ENCODE measurements around the gene CTRL. TPM values are rescaled to one million over a fixed set of nuclear protein-coding genes. Genes with fewer than 3 reads are reported as not detected.
A peak's percentile ranks its signal among the peaks of the same experiment; 100 is the strongest.
"Not testable (repeated sequence)": the region's sequence is repeated elsewhere in the genome, so short reads cannot be mapped to it uniquely, and the experiment has no call there.

Gene CTRL
- total RNA-seq, 3 donors from 2014 or later, result 0.61 to 2.3 (median 0.80) TPM

DNA sequence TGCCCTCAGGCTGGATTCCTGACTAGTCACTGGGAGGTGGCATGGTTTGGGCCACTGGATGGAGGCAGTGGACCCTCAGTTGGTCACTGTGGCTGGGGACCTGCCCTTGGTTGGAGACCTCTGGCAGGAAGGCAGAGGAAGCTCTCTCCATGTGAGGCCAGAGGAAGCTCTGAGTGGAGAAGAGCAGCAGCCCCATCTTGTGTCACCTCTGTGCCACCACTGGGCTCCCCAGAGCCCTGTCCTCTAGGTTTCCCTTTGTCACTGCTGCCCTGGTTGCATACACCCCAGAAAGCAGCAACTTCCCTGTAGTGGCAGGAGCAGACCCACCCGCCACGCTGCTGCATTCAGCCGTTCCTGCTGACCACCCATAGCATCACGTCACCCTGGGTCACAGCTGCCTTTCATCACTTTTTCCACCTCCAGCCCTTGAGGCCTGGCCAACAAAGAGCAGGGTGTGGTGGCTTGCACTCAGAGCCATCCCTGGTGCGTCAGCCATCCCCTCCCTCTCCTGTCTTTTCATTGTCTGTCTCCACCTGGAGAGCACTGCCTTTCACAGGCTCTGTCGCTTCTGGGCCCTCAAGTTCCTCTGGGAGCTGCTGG lies 11.9 kb downstream of the CTRL start:
- DNase-seq (no peak), ATAC-seq (no peak)
- TF ChIP-seq, protein P1, sequence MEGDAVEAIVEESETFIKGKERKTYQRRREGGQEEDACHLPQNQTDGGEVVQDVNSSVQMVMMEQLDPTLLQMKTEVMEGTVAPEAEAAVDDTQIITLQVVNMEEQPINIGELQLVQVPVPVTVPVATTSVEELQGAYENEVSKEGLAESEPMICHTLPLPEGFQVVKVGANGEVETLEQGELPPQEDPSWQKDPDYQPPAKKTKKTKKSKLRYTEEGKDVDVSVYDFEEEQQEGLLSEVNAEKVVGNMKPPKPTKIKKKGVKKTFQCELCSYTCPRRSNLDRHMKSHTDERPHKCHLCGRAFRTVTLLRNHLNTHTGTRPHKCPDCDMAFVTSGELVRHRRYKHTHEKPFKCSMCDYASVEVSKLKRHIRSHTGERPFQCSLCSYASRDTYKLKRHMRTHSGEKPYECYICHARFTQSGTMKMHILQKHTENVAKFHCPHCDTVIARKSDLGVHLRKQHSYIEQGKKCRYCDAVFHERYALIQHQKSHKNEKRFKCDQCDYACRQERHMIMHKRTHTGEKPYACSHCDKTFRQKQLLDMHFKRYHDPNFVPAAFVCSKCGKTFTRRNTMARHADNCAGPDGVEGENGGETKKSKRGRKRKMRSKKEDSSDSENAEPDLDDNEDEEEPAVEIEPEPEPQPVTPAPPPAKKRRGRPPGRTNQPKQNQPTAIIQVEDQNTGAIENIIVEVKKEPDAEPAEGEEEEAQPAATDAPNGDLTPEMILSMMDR (IDR thresholded peaks at IDR 0.05), result no peak
- no peak overlapping the region for H3K4me3 ChIP-seq
- H3K9me3 ChIP-seq, result no peaks in the 10 kb centered on the region
- H3K4me1 ChIP-seq (ENCODE audit: low read depth), result no peaks in the 10 kb centered on the region
- intact Hi-C loops (cut with DNase I, micrococcal nuclease), result loop anchor here in 1 of 2 donors (10.0 kb wide), 1 partner anchor 105 kb away; no protein-coding TSS in a partner anchor
- no peaks in the 10 kb centered on the region for H3K36me3 ChIP-seq (ENCODE audit: low read depth)

DNA sequence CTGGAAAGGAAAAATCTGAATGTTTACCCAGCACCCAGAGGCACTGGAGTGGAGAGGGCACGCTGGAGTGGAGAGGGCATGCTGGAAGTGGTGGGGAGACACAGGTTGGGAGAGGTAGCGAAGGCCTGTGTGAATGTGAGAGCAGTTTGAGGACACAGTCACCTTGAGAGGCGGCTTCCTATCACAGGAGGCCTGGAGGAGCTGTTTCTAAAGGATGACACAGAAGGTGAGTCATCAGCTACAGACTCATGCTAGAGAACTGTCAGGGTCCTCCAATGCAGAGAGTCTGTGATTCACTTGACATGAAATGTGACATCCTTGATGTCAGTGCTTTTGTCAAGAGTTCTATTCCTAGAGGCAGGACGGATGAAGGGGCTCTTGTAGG lies 13.8 kb downstream of the CTRL start:
- DNase-seq (no peak), ATAC-seq (peak; percentile 24)
- no peaks in the 10 kb centered on the region for H3K4me1 ChIP-seq (ENCODE audit: low read depth)
- TF ChIP-seq, protein P1 (IDR thresholded peaks at IDR 0.05), result no peak
- no peaks in the 10 kb centered on the region for H3K9me3 ChIP-seq
- H3K36me3 ChIP-seq (ENCODE audit: low read depth), result no peaks in the 10 kb centered on the region
- no peak overlapping the region for H3K4me3 ChIP-seq
- intact Hi-C loops (cut with DNase I, micrococcal nuclease), result no loop called here

DNA sequence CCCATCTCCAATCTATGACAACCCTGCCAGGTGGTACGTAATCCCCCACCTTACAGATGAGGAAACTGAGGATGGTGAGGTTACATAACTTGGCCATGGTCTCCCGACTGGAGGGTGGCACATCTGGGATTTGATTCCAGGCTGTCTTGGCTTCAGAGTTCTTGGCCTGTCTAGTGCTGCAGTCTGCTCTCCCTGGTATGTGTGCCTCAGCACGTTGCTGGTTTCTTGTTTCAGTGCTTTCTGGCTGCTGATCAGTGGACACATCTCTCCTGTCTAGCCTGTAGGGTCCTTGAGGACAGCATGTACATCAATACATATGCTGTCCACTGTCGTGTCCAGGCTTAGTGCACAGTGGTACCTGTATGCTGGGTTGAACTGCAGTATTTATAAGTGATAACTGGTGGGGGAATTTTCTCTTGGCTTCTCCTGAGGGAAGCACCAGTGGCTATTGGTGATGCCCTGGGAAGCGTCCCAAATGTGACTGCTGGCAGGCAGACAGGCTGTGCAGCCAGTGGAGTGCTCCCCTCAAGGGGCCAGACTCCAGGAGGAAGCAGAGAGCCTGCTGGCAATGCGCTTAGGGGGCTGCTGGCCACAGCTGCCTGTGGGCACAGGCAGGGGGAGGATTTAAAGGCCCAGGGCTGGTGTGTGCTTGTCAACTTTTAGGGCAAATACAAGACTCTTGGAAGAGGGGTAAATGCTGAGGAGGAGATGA lies 14.4 kb downstream of the CTRL start:
- Histone ChIP-seq H3K4me3 (no peak overlapping the region), H3K9me3 (no peaks in the 10 kb centered on the region), H3K4me1 (ENCODE audit: low read depth) (no peaks in the 10 kb centered on the region), H3K36me3 (ENCODE audit: low read depth) (no peaks in the 10 kb centered on the region)
- TF ChIP-seq, protein P1 (IDR thresholded peaks at IDR 0.05), result no peak
- DNase-seq (no peak), ATAC-seq (no peak)
- intact Hi-C loops (cut with DNase I, micrococcal nuclease), result no loop called here

DNA sequence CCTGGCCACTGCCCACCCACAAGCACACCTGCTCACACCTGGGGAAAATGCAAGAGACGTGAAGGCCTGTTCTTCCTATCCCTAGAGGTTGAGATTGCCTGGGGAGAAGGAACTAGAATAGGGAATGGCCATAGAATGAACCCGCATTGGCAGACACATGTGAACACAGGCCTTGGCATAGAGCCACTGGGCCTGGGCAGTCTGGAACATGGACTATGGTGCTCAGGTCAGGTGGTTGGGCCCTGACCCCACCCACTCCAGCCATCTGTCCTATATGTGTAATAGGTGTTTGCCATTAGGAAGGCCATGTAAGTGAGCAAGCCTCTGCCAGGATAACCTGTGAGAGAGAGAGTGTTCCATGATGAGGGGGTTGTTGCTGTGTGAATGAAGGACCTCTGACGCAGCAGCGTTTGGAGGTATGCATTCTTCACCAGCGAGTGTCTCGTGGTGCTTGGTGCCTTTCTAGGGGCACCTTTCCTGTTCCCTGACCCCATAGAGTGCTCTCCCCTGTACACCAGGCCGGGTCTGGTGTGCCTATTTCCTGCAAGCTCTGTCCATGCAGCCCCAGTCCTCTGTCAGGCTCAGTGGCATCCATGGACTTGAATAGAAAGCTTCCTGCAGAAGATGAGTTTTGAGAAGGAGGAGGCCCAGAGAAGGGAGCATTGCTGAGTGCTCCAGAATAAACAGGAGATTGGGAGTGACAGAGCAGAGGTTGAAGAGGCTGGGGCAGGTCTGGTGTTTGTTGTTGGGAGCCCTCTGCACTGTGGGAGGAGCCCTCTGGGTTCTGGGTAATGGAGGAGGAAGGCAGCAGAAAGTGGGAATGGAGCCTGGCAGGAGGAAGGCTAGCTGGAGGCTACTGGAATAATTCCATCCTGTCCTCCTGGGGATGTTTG lies 15.6 kb downstream of the CTRL start:
- peak; percentile 89 for ATAC-seq
- H3K36me3 ChIP-seq (ENCODE audit: low read depth), result no peaks in the 10 kb centered on the region
- intact Hi-C loops (cut with DNase I, micrococcal nuclease), result no loop called here

DNA sequence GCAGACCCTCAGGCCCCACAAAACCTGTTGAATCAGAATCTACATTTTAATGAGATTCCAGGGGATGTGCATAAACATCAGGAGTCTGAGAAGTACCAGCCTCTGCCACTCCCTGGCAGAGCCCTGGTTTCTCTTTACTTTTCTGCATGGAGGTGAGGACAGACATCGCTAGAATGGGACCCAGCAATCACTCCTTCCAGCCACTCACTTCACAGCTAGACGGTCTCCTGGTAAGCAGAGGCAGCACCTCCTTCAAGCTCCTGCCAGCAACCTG lies 16.2 kb downstream of the CTRL start:
- H3K36me3 ChIP-seq (ENCODE audit: low read depth); H3K4me3 ChIP-seq; DNase-seq; intact Hi-C loops (cut with DNase I, micrococcal nuclease); ATAC-seq; H3K9me3 ChIP-seq; H3K4me1 ChIP-seq (ENCODE audit: low read depth): not testable (repeated sequence)

More for the DNA sequence above, 15.6 kb downstream of the CTRL start:
- no peaks in the 10 kb centered on the region for H3K9me3 ChIP-seq
- H3K4me1 ChIP-seq (ENCODE audit: low read depth), result no peaks in the 10 kb centered on the region
- no peak overlapping the region for H3K4me3 ChIP-seq
- TF ChIP-seq, protein P1 (IDR thresholded peaks at IDR 0.05), result no peak
- peak; percentile 56 to 71 (median 59) for DNase-seq

All from mucosa of descending colon (tissue), 3 donors.